ENCODE measurements around the gene AJM1.

DNA sequence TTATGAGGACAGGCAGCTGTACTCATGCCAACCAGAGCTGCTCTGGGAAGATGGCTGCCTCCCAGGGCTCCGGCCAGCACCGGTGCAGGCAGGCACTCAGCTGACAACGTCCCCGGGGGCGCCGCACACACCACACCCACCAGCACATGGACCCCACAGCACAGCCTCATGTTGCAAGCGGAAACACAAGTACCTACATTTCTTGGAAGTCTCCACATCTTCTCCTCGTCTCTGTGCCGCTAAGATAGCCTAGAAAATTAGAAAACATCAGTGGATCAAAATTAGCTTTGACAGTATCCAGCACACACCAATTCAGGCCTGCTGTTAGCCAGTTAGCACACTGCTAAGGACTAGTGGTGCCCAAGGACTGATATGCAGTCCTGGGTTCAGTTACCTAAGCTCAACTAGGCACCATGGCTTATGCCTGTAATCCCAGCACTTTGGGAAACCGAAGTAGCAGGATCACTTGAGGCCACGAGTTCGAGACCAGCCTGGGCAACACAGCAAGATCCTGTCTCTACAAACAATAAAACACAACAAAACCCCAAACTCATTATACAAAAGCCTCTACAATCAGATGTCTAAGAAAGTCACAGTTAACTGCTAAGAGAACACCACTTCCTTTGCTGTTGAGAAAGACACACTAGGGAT is 21.5 kb downstream of the AJM1 start:
- TF ChIP-seq EZH2 (IDR thresholded peaks at IDR 0.05) (no peak), CTCF (IDR thresholded peaks at IDR 0.05) (no peak)
